Right ventricle myocardium inferior (tissue), 1 donor: ENCODE data around the gene INTS1. TPM values are rescaled to one million over a fixed set of nuclear protein-coding genes. Genes with fewer than 3 reads are reported as not detected.

ENCODE experiments used
- ATAC-seq: fragments of 200-7000 bp; cut with Tn5 transposase; one replicate; pipeline ENCODE4 v1.9.1; 2020; ENCODE audit warnings: mild to moderate bottlenecking, moderate library complexity
- DNase-seq: peaks from one replicate; pipeline ENCODE4 v3.0.0; 2021; ENCODE audit errors: missing footprints
- intact Hi-C: fragments of 100-400 bp; cut with DNase I; formaldehyde crosslinking; loops from one replicate; pipeline ENCODE4 v1.11.0; 2022
- total RNA-seq: library from RNA; stranded (reverse); fragmentation: NEBNext Ultra II Directional; extraction: Animal tissue kit (Norgen Biotek cat#: 25700); gene quantifications from one replicate; pipeline ENCODE4 v1.2.1, GENCODE V29; 2021
- donor health status: DM: no; HTN: yes; CAD: no; lungs with severe emphysema.

Gene INTS1
- total RNA-seq, 1 donor from 2014 or later, result 25.8 TPM

DNA sequence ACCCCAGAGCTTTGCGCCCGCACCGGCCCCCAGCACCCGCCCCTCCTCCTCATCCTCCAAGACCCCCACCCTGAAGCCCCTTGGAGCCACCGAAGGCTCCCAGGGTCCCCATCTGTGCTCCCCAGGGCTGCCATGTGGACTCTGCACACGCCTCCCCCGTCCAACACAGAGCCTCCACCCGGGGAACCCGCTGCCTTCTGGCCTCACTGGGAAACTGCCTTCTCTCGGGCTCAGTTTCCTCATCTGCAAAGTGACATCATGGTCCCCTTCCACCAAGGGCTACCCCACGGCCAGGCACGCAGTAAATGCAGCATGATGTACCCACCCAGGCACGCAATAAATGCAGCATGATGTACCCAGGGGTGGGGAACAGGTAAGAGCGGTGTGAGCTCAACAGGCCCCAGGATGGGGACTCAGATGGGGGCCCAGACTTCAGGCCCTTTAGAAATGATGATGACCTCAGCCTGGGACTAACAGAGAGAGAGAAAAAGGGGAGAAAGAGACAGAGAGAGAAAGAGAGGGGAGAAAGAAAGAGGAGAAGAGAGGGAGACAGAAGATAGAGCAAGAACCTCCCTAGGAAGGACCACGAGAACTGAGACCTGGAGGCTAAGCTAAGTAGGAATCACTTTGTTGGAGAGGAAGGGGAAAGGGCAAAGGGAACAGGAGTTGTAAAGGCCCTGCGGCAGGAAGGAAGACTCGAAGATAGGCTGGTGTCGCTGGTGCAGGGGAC is 42.4 kb downstream of the INTS1 start:
- ATAC-seq, result no peak
- intact Hi-C loops, result no loop called here
- no peak for DNase-seq

DNA sequence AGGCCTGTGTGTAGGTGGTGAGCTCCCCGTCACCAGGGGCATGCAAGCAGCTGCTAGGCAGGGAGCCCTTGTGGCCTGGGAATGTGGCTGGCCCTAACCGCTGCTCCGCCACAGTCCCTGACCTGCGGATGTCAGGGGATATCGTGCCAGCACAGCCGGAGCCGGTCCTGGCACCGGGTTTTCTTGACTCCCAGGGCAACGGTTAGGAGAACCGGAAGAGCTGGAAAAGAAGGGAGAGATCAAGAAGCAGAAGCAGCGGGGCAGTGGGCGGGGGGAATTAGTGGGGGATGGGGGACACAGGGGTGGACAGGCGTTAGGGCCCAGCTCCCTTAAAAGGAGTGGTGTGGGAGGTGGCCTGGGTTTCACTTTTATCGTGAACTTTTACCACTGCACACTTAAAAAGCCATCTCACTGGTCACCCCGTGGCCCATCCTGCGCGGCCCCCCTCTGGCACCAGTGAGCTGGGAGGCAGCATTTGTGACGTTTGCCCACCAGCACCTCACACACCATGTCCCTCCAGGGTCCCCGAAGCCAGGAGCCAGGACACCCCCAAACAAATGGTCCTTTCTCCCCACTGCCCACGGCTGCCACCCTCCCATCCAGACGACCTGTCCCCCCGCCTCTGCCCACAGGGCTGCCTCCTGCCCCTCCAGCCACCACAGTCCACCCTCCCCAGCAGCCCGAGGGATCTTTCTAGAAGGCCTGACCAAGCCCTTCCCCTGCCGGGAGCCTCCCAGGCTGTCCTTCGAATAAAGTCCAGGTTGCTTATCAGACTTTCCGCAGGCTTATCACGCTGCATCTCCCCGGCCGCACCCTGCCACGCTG is 43.2 kb downstream of the INTS1 start:
- intact Hi-C loops, result no loop called here
- ATAC-seq (peak; percentile 5), DNase-seq (no peak)

DNA sequence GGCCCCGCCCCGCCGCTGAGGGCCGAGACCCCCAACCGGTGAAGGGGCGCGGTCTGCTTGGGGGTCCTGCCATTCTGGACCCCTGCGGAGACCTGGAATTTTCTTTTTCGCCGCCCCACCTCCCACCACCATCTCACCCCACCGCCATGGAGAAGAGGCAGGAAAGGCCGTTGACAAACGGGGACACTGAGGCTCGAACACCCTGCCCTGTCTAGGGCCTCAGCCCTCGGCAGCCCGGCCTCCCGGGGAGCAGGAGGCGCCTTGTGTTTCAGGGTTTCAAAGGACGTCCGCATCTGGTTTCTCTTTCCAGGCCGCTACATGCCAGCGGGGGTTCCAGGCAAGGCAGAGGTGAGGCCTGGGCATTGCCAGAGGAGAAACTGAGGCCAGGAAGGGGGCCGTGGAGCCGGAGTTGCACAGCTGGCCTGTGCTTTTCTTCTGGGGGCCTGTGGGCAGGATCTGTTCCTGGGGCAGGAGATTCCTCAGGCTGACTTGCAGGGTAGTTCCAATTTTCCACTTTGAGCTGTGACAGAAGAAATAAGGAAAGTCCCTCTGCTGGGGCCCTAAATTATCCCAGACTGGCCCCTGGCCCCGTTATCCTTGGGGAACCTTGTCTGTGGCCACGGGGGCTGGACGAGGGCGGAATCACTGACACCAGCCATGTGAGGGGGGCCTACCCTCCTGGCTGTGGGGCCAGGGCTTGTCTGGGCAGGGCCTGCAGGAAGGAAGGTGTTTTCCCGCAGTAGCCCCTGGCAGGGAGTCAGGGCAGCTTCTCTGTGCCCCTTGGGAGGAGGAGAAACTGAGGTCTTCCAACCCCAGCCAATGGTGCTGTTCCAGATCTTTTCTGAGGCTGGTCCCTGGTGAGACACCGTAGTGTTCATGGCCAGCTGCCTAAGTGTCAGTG is 44.0 kb downstream of the INTS1 start:
- intact Hi-C loops, result loop anchor here (10.0 kb wide), 1 partner anchor 405 kb away; no protein-coding TSS in a partner anchor
- DNase-seq (no peak), ATAC-seq (no peak)

DNA sequence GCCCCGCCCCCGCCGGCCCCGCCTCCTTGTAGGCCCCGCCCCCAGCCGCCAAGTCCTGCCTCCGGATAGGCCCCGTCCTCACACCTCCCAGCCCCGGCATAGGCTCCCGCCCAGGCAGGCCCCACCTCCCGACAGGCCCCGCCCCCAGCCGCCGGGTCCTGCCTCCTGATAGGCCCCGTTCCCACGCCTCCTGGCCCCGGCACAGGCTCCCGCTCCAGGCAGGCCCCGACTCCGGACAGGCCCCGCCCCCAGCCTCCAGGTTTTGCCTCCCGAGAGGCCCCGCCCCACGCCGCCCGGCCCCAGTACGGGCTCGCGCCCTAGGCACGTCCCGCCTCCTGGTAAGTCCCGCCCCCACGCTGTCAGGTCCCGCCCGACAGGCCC is 44.7 kb downstream of the INTS1 start:
- intact Hi-C loops, result loop anchor here (10.0 kb wide), 1 partner anchor 405 kb away; no protein-coding TSS in a partner anchor
- peak; percentile 96 for ATAC-seq
- peak; percentile 100 for DNase-seq

DNA sequence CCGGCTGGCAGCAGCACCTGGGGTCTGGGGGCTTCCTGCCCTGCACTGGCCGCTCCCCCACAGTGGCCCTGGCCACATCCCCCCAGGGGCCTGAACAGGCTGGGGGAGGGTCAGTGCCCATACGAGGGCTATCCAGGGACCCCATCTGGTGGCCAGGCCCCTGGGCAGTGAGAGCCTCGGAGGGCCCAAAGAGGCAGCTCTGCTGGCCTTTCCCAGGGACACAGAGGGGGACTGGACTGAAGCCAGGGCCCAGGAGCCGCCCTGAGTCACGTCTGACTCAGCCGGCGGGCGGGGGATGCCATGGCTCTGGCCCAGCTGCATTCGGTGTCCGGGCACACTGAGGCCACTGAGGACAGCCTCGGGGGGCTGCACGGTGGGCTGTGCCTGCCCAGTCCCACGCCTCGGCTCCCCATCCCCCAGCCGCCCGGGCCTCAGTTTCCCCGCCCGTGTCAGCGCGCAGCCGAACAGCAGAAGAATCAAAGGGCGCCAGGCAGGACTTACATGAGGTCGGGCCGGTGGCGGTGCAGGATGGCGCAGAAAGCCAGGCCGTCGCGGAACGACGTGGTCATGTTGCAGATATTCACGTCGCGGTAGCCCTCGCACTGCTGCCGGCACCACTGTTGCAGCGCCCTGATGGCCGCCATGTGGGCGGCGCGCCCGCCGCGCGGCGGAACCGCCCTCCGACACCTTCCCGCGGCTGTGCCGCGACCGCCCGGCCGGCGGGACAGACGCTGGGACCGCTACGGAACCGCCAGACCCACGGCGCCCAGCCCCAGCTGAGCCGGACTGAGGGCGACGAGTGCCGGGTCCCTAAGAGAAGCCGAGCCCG is 45.3 kb downstream of the INTS1 start, which contains the start of gene MICALL2:
TSS of gene MICALL2 (minus strand) at position 788 of the 829 bp plus-strand sequence. CDS start at position 644, 144 bp downstream.
- ATAC-seq (no peak), DNase-seq (peak; percentile 89)
- intact Hi-C loops, result loop anchor here (10.0 kb wide), 1 partner anchor 404 kb away; no protein-coding TSS in a partner anchor

DNA sequence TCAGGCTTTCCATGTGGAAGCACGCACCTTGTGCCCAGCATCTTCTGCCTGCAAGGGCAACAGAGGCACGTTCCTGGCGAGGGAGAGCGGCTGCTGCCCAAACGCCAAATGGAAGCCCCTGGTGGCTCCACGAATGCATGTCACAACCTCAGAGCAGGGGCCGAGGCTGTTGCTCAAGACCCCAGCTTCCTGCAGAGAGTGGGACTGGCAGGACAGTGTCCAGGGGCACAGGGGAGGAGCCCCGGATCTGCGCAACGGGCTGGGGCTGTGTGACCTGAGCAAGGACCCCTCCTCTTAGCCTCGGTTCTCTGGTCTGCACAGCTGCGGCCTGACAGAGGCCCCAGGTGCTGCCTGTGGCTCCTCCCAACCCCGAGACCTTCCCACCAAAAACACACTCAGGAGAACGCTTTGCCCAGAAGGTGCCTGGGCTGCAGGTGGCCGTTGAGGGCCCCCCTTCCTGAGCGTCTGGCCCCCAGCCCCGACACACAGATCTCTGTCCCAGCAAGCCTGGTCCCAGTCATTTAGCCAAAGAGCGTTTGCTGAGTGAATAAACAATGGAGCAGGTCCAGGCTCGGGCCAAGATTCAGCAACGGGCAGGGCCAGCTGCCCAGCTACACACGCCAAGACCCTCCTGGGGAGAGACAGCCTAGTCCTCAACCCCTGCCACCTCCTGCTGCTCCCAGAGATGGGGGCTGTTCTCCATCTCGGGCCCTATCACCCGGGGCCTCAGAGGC is 46.1 kb downstream of the INTS1 start:
- intact Hi-C loops, result loop anchor here (10.0 kb wide), 1 partner anchor 403 kb away; no protein-coding TSS in a partner anchor
- ATAC-seq (no peak), DNase-seq (no peak)

DNA sequence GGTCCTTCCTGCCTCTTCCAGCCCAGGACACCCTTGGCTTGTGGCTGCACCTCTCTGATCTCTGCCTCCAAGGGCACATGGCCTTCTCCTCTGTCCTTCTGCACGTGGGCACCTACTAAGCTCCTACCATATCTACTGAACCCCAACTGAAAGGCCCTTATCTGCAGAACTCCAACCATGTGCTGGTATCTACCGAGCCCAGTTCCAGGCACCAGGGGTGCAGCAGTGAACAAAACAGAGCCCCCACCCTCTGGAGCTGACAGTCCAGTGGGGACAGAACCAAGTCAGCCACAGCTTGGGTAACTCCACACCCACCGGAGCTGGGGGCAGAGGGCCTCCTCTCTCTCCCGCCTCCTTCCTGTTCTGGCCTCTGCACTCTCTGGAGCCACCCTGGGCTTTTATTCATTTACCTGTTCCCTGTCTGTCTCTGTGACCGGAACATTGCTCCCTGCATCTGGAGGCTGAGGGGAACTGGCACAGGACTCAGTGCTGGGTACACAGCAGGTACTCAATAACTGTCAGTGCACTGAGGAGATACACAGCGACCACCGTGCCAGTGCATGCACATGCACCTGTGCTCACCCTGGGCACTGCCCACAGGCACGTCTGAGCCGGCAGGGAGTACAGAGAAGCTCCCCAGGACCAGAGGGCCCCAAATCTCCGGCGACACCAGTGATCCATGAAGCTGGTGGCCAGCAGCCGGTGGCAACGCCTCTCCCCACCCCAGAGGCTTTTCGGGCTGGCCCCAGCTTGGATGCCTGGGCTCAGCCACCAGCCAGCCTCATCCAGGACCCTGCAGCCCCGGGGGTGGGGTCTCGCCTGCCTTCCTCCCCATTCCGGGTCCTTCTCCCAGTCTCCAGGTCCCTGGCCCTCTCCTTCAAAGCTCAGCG is 46.9 kb downstream of the INTS1 start:
- ATAC-seq, result no peak
- DNase-seq, result no peak
- intact Hi-C loops, result loop anchor here (10.0 kb wide), 1 partner anchor 403 kb away; no protein-coding TSS in a partner anchor

DNA sequence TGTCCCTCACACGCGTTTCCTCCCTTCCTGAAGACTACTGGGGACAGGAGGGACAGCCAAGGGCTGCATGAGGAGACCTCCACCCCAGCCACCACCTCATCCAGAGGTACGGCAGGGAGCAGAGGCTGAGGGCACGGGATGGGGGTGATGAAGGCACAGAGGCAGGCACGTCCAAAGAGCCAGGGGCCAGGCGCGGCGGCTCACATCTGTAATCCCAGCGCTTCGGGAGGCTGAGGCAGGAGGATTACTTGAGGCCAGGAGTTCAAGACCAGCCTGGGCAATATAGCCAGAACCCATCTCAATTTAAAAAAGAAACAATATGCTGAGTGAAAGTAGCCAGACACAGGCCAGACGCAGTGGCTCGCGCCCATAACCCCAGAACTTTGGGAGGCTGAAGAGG is 48.2 kb downstream of the INTS1 start:
- intact Hi-C loops, result loop anchor here (10.0 kb wide), 1 partner anchor 401 kb away; no protein-coding TSS in a partner anchor
- no peak for ATAC-seq
- DNase-seq, result no peak

DNA sequence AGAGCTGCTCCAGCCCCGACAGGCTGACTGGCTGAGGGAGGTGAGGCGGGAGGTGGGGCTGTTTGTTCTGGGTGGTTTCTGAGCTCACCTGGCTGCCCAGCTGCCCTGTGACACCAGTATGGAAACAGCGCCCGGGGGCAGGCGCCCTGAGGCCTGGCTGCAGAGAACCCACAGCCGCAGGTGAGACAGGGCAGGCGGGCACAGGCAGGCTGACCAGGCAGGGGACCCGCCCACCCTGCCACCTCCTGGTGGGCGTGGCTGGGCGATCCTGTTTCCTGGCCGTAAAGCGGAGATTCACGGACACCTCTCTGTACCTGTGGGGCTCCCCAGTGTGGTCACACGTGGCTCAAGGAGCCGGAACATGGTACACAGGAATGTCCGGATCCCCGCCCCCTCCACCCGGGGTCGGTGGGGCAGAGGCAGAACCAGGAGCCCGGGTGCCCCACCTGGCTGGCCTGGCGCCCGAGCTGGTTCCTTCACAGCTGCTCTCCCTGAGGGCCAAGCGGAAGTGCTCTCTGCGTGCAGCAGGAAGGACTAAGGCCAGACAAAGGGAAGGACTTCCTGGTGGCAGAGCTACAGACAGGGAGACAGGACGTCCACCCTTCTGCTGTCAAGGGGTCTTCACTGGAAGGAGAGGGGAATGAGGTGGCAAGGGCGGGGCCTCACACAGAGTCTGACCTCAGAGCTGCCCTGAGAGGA is 48.8 kb downstream of the INTS1 start:
- no peak for ATAC-seq
- intact Hi-C loops, result loop anchor here (10.0 kb wide), 1 partner anchor 401 kb away; no protein-coding TSS in a partner anchor
- no peak for DNase-seq

DNA sequence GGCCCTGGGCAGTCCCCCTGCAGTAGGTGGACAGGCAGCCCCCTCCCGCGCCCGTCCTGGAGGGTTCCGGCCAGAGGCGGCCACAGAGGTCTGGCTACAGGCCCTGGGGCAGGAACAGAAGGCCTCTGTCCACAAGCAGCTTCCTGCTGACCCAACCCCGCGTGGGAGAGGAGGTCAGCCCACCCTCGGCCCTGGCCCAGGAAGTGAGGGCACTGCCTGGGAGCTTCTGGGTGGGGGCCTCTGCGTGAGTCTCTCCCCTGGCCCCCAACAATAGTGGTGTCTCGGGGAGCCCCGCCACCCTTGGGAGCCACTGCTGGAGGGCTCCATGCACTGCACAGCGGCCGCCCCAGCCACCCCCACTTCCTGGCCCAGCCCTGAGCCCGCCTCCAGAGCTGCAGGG is 49.6 kb downstream of the INTS1 start:
- no peak for ATAC-seq
- intact Hi-C loops, result loop anchor here (10.0 kb wide), 1 partner anchor 400 kb away; no protein-coding TSS in a partner anchor
- DNase-seq, result no peak

DNA sequence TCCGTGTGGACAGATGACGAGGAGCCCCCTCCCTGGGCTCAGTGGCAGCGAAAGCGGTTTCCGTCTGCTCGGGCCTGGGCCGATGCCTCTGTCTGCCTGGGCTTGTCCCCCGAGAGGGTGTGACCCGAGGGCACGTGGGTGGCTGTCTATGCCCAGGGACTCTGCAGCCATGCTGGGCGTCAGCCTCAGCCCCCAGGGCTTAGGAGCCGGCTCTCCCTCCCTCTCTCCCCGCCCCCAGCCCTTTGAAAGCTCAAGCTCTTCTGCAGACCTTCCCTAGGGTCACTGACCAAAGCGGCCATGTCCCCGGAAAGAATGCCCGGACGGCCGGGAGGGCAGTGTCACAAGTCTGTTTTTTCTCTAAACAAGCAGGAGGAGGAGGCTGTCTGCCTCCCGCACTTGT is 52.0 kb downstream of the INTS1 start:
- ATAC-seq (no peak), DNase-seq (no peak)
- intact Hi-C loops, result loop anchor here (10.0 kb wide), 1 partner anchor 397 kb away; no protein-coding TSS in a partner anchor

DNA sequence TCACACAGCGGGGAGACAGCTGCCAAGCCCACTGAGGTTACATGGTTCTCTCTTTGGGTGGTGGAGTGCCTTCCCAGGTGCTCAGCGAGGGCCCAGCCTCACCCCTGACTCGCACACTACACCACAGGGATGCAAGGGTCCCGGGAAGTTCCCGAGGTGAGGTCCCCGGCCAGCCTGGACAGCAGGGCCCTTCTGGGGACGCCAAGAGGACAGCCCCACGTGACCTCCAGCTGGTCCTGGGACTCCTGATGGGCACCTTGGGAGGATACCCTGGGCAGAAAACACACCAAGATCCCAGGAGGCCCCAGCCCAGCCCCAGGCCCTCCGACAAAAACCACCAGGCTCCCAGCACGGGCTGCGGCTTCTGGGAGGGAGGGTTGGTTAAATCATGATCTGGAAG is 53.2 kb downstream of the INTS1 start:
- intact Hi-C loops, result loop anchor here (10.0 kb wide), 1 partner anchor 396 kb away; no protein-coding TSS in a partner anchor
- ATAC-seq (no peak), DNase-seq (no peak)

DNA sequence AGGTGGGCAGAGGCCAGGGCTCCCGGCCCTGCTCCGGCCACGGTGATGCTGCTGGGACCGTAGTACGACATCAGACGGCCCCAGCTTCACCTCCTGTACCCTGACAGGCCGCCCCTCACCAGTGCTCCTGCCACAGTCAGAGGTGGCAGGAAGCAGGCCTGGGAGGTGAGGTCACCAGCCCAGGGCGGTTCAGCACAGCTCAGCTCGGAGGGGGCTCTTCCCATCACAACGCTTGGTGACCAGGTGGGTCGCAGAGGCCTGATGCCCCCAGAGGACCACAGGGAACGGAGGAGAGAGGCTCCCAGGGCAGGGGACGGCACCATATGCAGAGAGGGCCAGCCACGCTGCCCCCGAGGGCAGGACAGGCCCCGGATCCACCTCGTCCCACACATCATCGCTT is 53.8 kb downstream of the INTS1 start:
- no peak for DNase-seq
- no peak for ATAC-seq
- intact Hi-C loops, result loop anchor here (10.0 kb wide), 1 partner anchor 396 kb away; no protein-coding TSS in a partner anchor

DNA sequence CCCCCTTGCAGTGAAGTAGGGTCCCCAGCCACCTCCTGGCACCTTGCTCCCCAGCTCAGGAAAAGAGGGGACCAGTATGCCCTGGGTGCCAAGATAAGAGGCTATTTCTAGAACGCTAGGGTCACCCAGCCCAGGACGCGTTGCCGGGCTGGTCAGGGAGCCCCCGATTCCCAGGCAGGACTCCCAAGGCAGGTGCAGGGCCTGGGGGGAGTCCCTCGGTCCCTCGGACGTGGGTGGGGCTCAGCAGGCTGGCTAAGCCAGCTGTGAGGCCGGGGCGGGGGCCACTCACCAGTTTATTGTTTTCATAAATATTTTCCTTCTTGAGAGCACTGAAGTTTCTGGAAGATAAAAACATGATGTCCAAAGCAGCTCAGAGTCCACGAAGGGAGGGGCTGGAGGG is 54.2 kb downstream of the INTS1 start:
- no peak for ATAC-seq
- DNase-seq, result no peak
- intact Hi-C loops, result loop anchor here (10.0 kb wide), 1 partner anchor 395 kb away; no protein-coding TSS in a partner anchor

DNA sequence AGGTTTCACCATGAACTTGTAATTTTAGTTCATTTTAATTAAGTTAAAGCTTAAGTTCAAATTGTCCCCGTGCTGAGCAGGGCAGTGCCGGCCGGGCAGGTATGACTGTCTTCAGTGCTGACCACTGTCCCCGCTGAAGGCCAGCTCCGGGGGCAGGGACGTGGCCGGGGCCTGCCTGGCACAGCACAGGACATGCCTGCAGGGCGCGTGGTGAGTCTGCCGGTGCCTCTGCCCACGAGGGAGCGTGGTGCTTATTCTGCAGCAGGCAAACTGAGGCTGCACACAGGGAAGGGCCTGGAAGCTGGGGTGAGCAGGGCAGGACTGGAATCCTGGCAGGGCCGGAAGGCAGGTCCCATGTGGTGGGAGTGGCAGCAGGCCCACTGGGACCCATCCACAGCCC is 54.7 kb downstream of the INTS1 start:
- DNase-seq (no peak), ATAC-seq (no peak)
- intact Hi-C loops, result no loop called here
